ENCODE measurements around the gene MMP3.

- no peak for TF ChIP-seq POLR2AphosphoS5 (IDR thresholded peaks at IDR 0.05; ENCODE audit: low read depth, low read length)
- TF ChIP-seq CTCF (IDR thresholded peaks at IDR 0.05 in 2 of 3, conservative IDR thresholded peaks at IDR 0.05 in 1 of 3; ENCODE audit: borderline replicate concordance in 1 of 3, insufficient read depth in 1 of 3, low read depth in 2 of 3, low read length in 2 of 3): no peak
- TF ChIP-seq RAD21 (IDR thresholded peaks at IDR 0.05; ENCODE audit: low read depth): no peak
- no peak for TF ChIP-seq SIN3A (IDR thresholded peaks at IDR 0.05; ENCODE audit: low read depth)
- TF ChIP-seq SRF (IDR thresholded peaks at IDR 0.05; ENCODE audit: low read depth): no peak
- TF ChIP-seq, protein P1, sequence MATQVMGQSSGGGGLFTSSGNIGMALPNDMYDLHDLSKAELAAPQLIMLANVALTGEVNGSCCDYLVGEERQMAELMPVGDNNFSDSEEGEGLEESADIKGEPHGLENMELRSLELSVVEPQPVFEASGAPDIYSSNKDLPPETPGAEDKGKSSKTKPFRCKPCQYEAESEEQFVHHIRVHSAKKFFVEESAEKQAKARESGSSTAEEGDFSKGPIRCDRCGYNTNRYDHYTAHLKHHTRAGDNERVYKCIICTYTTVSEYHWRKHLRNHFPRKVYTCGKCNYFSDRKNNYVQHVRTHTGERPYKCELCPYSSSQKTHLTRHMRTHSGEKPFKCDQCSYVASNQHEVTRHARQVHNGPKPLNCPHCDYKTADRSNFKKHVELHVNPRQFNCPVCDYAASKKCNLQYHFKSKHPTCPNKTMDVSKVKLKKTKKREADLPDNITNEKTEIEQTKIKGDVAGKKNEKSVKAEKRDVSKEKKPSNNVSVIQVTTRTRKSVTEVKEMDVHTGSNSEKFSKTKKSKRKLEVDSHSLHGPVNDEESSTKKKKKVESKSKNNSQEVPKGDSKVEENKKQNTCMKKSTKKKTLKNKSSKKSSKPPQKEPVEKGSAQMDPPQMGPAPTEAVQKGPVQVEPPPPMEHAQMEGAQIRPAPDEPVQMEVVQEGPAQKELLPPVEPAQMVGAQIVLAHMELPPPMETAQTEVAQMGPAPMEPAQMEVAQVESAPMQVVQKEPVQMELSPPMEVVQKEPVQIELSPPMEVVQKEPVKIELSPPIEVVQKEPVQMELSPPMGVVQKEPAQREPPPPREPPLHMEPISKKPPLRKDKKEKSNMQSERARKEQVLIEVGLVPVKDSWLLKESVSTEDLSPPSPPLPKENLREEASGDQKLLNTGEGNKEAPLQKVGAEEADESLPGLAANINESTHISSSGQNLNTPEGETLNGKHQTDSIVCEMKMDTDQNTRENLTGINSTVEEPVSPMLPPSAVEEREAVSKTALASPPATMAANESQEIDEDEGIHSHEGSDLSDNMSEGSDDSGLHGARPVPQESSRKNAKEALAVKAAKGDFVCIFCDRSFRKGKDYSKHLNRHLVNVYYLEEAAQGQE (IDR thresholded peaks at IDR 0.05; ENCODE audit: low read depth): no peak
- no peak for TF ChIP-seq TCF7L2 (IDR thresholded peaks at IDR 0.05; ENCODE audit: borderline replicate concordance, extremely low read depth, insufficient read depth, insufficient read length)
- TF ChIP-seq POLR2A (IDR thresholded peaks at IDR 0.05; ENCODE audit: borderline replicate concordance, extremely low read depth, insufficient read depth, insufficient read length): no peak
- TF ChIP-seq, protein P2, sequence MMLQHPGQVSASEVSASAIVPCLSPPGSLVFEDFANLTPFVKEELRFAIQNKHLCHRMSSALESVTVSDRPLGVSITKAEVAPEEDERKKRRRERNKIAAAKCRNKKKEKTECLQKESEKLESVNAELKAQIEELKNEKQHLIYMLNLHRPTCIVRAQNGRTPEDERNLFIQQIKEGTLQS (IDR thresholded peaks at IDR 0.05): no peak
- TF ChIP-seq, protein P3, sequence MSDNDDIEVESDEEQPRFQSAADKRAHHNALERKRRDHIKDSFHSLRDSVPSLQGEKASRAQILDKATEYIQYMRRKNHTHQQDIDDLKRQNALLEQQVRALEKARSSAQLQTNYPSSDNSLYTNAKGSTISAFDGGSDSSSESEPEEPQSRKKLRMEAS (IDR thresholded peaks at IDR 0.05): no peak
- no peak for TF ChIP-seq JUND (IDR thresholded peaks at IDR 0.05)
- no peak for TF ChIP-seq EZH2 (IDR thresholded peaks at IDR 0.05)
Measured at GRCh38 chr11:102809971-102810370, 33.4 kb downstream of the MMP3 start.

Measured in HCT116 (cell line).